Colonic mucosa (tissue), 4 donors: ENCODE results near the gene TMPRSS2. TPM values are rescaled to one million over a fixed set of nuclear protein-coding genes. Genes with fewer than 3 reads are reported as not detected.

ENCODE experiments used
- DNase-seq: peaks from one replicate; pipeline ENCODE4 v3.0.0-alpha.2; 2020
- H3K27ac ChIP-seq: fragments of 200-600 bp; one replicate; pipeline ENCODE4 v1.8.0; 2021
- H3K27me3 ChIP-seq: fragments of 200-600 bp; one replicate; pipeline ENCODE4 v1.8.0; 2021
- H3K36me3 ChIP-seq: fragments of 200-600 bp; one replicate; pipeline ENCODE4 v1.8.0; 2021
- H3K4me1 ChIP-seq: fragments of 200-600 bp; one replicate; pipeline ENCODE4 v1.8.0; 2021; ENCODE audit warnings: mild to moderate bottlenecking
- H3K4me3 ChIP-seq: fragments of 200-600 bp; one replicate; pipeline ENCODE4 v1.8.0; 2021
- H3K9ac ChIP-seq, 2 donors: one replicate each; pipeline ENCODE4 v1.7.0; 2013; ENCODE audit warnings: control low read depth in 2 of 2, low read depth in 2 of 2, low read length in 2 of 2
- H3K9me3 ChIP-seq: fragments of 200-600 bp; one replicate; pipeline ENCODE4 v1.8.0; 2021
- CTCF ChIP-seq: fragments of 200-600 bp; IDR thresholded peaks from one replicate; pipeline ENCODE4 v1.8.0; 2022; ENCODE audit warnings: antibody characterized with exemption, mild to moderate bottlenecking
- intact Hi-C: fragments of 100-400 bp; cut with DNase I; formaldehyde crosslinking; loops from one replicate; pipeline ENCODE4 v1.14.1; 2022
- total RNA-seq, 2 donors: library from RNA; stranded (reverse); fragmentation: NEBNext Ultra II Directional in 1 of 2; extraction: Animal tissue kit (Norgen Biotek cat#: 25700) in 1 of 2; gene quantifications; one replicate each; pipeline ENCODE4 v1.2.1, GENCODE V29; 2021
- donor health status: healthy.
- donor health status: DM: no; HTN: no; CAD: no.
- donor health status: DM: no; HTN: no; CAD: no.

TMPRSS2 gene
- total RNA-seq, result 100 to 1,000 TPM; 261 to 408 TPM

DNA sequence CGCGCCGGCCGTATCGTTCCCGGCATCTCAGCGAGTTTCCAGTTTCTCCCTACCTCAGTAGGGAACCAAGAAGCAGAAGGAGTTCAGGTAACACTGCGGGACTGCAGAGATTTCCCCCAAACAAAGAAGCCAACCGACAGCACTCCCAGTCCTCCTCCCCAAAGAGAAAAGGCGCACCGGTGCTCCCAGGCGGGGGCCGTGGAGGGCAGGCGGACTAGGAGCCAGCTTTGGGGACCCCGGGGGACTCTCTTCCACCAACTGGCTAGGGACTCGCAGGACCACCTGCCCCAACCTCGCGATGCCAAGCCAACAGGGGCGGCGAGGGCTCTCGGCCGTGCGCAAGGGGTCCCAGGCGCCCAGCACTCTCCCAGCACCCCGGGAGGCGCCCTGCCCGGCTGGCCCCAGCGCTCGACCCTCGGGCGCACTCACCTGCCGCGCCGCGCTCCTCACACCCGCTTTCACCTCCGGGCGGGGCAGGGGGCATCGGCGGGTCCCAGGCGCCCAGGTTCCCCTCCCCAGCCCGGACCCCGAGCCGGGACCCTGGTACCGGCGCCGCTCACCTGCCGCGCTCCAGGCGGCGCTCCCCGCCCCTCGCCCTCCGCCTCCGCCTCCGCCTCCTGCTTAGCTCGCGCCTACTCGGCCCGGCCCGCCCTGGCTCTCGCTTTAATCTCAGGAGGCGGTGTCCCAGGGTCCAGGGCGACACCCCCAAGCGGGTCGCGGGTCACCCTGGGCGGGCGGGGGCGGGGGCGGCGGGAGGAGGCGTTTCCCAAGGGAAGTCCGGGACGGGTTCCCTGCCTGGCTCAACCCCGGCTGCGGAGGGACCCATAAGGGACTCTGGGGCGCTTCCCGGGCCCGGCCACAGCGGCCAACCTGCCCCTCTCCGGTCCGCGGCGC, at the start of gene TMPRSS2:
Gene TMPRSS2 (minus strand): TSS at position 638 of the 894 bp plus-strand sequence. CDS start 10,025 bp downstream, outside the sequence.
- Histone ChIP-seq H3K9me3 (no peaks in the 10 kb centered on the region), H3K9ac (peak within 1 kb of the TSS; percentile 90 to 96), H3K27ac (peak within 1 kb of the TSS; percentile 94), H3K4me3 (peak within 1 kb of the TSS; percentile 68), H3K27me3 (peaks cover 10% of the 10 kb centered on the region), H3K4me1 (no peaks in the 10 kb centered on the region), H3K36me3 (no peaks in the 10 kb centered on the region)
- intact Hi-C loops, result no loop called here
- TF ChIP-seq CTCF, result no peak
- DNase-seq, result peak; percentile 90

- intact Hi-C loops, result no loop called here
- Histone ChIP-seq H3K27me3 (no peaks in the 10 kb centered on the region), H3K9me3 (no peaks in the 10 kb centered on the region)
These were observed 47.1 kb upstream of the TMPRSS2 start for GRCh38 chr21:41555057-41555456.

GRCh38 chr21:41552254-41552653, 44.3 kb upstream of the TMPRSS2 start:
- TF ChIP-seq CTCF, result no peak
- Histone ChIP-seq H3K9ac (no peak overlapping the region), H3K4me3 (no peak overlapping the region), H3K27me3 (no peaks in the 10 kb centered on the region), H3K27ac (no peak overlapping the region), H3K9me3 (no peaks in the 10 kb centered on the region), H3K4me1 (no peaks in the 10 kb centered on the region), H3K36me3 (no peaks in the 10 kb centered on the region)
- intact Hi-C loops, result no loop called here
- no peak for DNase-seq

More at GRCh38 chr21:41555057-41555456, 47.1 kb upstream of the TMPRSS2 start:
- no peaks in the 10 kb centered on the region for H3K36me3 ChIP-seq
- H3K9ac ChIP-seq, result no peak overlapping the region
- H3K4me1 ChIP-seq, result no peaks in the 10 kb centered on the region
- no peak for DNase-seq
- no peak overlapping the region for H3K27ac ChIP-seq
- no peak for TF ChIP-seq CTCF
- no peak overlapping the region for H3K4me3 ChIP-seq

DNA sequence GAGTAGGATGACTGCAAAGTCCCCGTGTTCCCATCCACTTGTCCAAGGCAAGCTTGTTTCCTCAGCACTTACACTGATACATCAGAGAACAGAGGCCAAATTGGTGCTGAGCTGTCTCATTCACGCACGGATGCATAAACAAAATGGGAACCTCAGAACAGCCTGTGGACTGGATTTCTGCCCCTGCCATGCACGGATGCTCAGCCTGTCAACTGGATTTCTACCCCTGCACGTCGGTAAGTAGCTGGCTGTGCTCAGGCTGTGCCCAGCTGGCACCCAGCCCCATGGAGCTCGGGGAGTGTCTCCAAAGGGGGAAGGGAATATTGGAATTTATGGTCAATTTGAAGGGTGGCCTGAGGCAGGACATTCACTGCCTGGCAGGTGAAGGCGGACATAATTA, 40.8 kb upstream of the TMPRSS2 start:
- Histone ChIP-seq H3K4me1 (no peaks in the 10 kb centered on the region), H3K9ac (peak overlapping the region in 1 of 2 donors; percentile 12), H3K9me3 (no peaks in the 10 kb centered on the region), H3K27ac (no peak overlapping the region), H3K27me3 (no peaks in the 10 kb centered on the region), H3K4me3 (no peak overlapping the region), H3K36me3 (no peaks in the 10 kb centered on the region)
- no peak for TF ChIP-seq CTCF
- intact Hi-C loops, result no loop called here
- no peak for DNase-seq

DNA sequence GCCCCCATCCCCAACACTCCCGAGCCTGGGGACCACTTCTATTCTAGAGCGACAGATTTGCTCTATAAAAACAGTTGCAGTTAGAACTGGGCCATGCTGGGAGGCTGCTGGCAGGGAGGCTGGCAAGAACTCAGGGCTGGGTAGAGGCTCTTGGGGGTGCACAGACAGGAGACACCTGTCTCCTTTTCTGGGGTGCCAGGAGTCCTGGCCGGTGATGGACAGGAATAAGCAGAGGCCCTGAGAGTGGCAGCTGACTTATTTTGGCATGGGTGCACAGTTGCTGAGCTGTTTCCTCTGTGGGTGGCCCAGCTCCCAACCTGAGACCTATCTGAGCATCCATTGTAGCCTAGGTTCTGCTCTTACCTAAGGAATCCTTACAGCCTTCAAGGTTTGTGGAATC, 39.2 kb upstream of the TMPRSS2 start:
- intact Hi-C loops, result no loop called here
- no peak for DNase-seq
- TF ChIP-seq CTCF, result no peak

More for the DNA sequence above, 39.2 kb upstream of the TMPRSS2 start:
- H3K9me3 ChIP-seq, result no peaks in the 10 kb centered on the region
- H3K4me1 ChIP-seq, result no peaks in the 10 kb centered on the region
- no peak overlapping the region for H3K4me3 ChIP-seq
- H3K27me3 ChIP-seq, result no peaks in the 10 kb centered on the region
- no peaks in the 10 kb centered on the region for H3K36me3 ChIP-seq
- H3K9ac ChIP-seq, result no peak overlapping the region
- H3K27ac ChIP-seq, result no peak overlapping the region
